A673 (cell line): ENCODE results near the gene MSI2. TPM values are rescaled to one million over a fixed set of nuclear protein-coding genes. Genes with fewer than 3 reads are reported as not detected.

ENCODE experiments used
- BruUV-seq: library from RNA; stranded (reverse); fragments of 400-500 nt; replicated peaks from 2 replicates; lab custom pipeline; 2021; lab: Mats Ljungman, UMichigan
- CTCF ChIA-PET: fragments of 300-600 bp; sonication (Branson Sonifier 250); formaldehyde crosslinking; loops from one replicate; lab custom pipeline; 2022; ENCODE audit warnings: antibody characterized with exemption; lab: Charles Lee
- POLR2A ChIA-PET: fragments of 300-600 bp; sonication (Branson Sonifier 250); formaldehyde crosslinking; loops from one replicate; lab custom pipeline; 2022; ENCODE audit warnings: antibody characterized with exemption; ENCODE audit not compliant: low non-redundant PET; lab: Charles Lee
- DNase-seq: peaks from one replicate; pipeline ENCODE4 v3.0.0-alpha.2; 2015; ENCODE audit warnings: low spot score
- H3K27ac ChIP-seq: fragments of 200-600 bp; sonication (generic); 2 replicates; pipeline ENCODE4 v1.5.1; 2016; ENCODE audit warnings: mixed run types, low read depth, mild to moderate bottlenecking, mixed read lengths, antibody characterized with exemption, low read length; ENCODE audit not compliant: poor library complexity, severe bottlenecking
- H3K27me3 ChIP-seq: fragments of 200-600 bp; sonication (generic); replicated peaks from 2 replicates; pipeline ENCODE4 v1.6.1; 2017; ENCODE audit warnings: mixed run types, low read depth, mild to moderate bottlenecking, mixed read lengths, antibody characterized with exemption, low read length; ENCODE audit not compliant: insufficient read depth, poor library complexity
- H3K36me3 ChIP-seq: fragments of 200-600 bp; sonication (generic); 2 replicates; pipeline ENCODE4 v1.6.1; 2016; ENCODE audit warnings: mixed run types, mild to moderate bottlenecking, mixed read lengths, antibody characterized with exemption, low read length; ENCODE audit not compliant: insufficient read depth, poor library complexity, severe bottlenecking
- H3K4me1 ChIP-seq: fragments of 200-600 bp; sonication (generic); 2 replicates; pipeline ENCODE4 v1.6.1; 2017; ENCODE audit warnings: mixed run types, mild to moderate bottlenecking, mixed read lengths, antibody characterized with exemption, low read length; ENCODE audit not compliant: insufficient read depth, poor library complexity, severe bottlenecking
- H3K4me3 ChIP-seq: fragments of 200-600 bp; sonication (generic); 2 replicates; pipeline ENCODE4 v1.5.1; 2016; ENCODE audit warnings: low read depth, mixed run types, mild to moderate bottlenecking, mixed read lengths, low read length; ENCODE audit not compliant: poor library complexity, severe bottlenecking
- H3K9me3 ChIP-seq: fragments of 200-600 bp; sonication (generic); 2 replicates; pipeline ENCODE4 v1.6.1; 2016; ENCODE audit warnings: mixed run types, low read depth, mild to moderate bottlenecking, mixed read lengths, antibody characterized with exemption, low read length; ENCODE audit not compliant: poor library complexity, severe bottlenecking
- EZH2 ChIP-seq: fragments of 200-600 bp; sonication (generic); IDR thresholded peaks from 2 replicates; pipeline ENCODE4 v1.6.1; 2017; ENCODE audit warnings: borderline replicate concordance, low read depth, mild to moderate bottlenecking, mixed read lengths, antibody characterized with exemption, low read length; ENCODE audit not compliant: poor library complexity, severe bottlenecking
- intact Hi-C: fragments of 100-400 bp; cut with micrococcal nuclease; formaldehyde crosslinking; loops from one replicate; pipeline ENCODE4 v1.10.0; 2022; ENCODE audit not compliant: unreplicated experiment
- total RNA-seq: library from RNA; stranded (reverse); gene quantifications from 2 replicates; pipeline ENCODE4 v1.2.3, GENCODE V29; 2021
- TF ChIP-seq, protein P1 (sequence below): fragments of 300-800, 200-600 bp; sonication (generic); conservative IDR thresholded peaks from 2 replicates; pipeline ENCODE4 v1.5.1; 2017; ENCODE audit warnings: low read depth, mild to moderate bottlenecking, antibody characterized with exemption, low read length, moderate library complexity, mixed read lengths

Gene MSI2
- total RNA-seq, 1 experiment from 2014 or later, result 108 TPM

GRCh38 chr17:57518587-57519581, 262.6 kb downstream of the MSI2 start:
- no peak for TF ChIP-seq EZH2
- TF ChIP-seq, protein P1, sequence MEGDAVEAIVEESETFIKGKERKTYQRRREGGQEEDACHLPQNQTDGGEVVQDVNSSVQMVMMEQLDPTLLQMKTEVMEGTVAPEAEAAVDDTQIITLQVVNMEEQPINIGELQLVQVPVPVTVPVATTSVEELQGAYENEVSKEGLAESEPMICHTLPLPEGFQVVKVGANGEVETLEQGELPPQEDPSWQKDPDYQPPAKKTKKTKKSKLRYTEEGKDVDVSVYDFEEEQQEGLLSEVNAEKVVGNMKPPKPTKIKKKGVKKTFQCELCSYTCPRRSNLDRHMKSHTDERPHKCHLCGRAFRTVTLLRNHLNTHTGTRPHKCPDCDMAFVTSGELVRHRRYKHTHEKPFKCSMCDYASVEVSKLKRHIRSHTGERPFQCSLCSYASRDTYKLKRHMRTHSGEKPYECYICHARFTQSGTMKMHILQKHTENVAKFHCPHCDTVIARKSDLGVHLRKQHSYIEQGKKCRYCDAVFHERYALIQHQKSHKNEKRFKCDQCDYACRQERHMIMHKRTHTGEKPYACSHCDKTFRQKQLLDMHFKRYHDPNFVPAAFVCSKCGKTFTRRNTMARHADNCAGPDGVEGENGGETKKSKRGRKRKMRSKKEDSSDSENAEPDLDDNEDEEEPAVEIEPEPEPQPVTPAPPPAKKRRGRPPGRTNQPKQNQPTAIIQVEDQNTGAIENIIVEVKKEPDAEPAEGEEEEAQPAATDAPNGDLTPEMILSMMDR, result no peak
- no peaks in the 10 kb centered on the region for H3K27me3 ChIP-seq
- H3K36me3 ChIP-seq, result no peaks in the 10 kb centered on the region
- no peak overlapping the region for H3K4me3 ChIP-seq
- no peaks in the 10 kb centered on the region for H3K9me3 ChIP-seq
- no peak overlapping the region for H3K27ac ChIP-seq
- DNase-seq, result no peak
- intact Hi-C loops, result loop anchor here (5.0 kb wide), 1 partner anchor 277 kb away; no protein-coding TSS in a partner anchor
- POLR2A ChIA-PET, result no interaction called here
- CTCF ChIA-PET, result no interaction called here
- no TSS peak for BruUV-seq
- H3K4me1 ChIP-seq, result peaks cover 35% of the 10 kb centered on the region

DNA sequence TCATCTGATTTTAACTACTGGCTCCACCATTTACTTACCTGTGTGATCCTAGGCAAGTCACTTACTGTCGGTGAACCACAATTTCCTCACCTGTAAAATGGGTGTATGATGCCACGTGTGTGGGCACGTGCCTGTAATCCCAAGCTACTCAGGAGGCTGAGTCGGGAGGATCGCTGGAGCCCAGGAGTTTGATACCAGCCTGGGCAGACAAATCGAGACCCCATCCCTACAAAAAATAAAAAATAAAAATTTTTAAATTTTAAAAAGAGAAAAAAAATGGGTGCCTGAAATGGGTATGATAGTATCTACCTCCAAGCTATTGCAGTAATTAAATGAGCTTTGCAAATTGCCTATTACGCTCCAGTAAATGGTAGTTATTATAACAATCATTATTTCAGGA, 263.5 kb downstream of the MSI2 start:
- no peaks in the 10 kb centered on the region for H3K9me3 ChIP-seq
- CTCF ChIA-PET, result no interaction called here
- intact Hi-C loops, result loop anchor here (5.0 kb wide), 1 partner anchor 277 kb away; no protein-coding TSS in a partner anchor
- no peak for DNase-seq
- H3K4me1 ChIP-seq, result peaks cover 44% of the 10 kb centered on the region
- no peak for TF ChIP-seq EZH2
- TF ChIP-seq, protein P1, result no peak
- H3K4me3 ChIP-seq, result no peak overlapping the region
- no peaks in the 10 kb centered on the region for H3K36me3 ChIP-seq
- H3K27me3 ChIP-seq, result no peaks in the 10 kb centered on the region
- BruUV-seq, result no TSS peak
- H3K27ac ChIP-seq, result no peak overlapping the region
- POLR2A ChIA-PET, result no interaction called here

DNA sequence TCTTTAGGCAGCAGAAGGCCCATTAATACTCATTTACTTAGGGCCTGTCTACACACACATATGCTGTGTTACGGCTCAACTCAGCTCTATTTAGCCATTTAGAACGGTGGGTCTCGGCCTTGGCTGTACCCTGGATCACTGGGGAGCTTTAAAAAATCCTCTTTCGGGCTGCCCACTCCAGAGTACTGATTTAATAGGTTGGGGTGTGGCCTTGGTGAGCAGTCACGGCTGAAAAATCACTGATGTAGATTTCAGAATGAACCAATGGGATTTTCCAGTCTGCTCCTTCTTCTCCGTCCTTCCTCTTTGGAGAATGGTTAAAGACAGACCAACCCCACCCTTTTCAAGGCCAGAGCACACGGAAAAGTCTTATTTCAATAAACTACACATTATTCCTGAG, 265.3 kb downstream of the MSI2 start:
- no TSS peak for BruUV-seq
- no peak for DNase-seq
- H3K4me1 ChIP-seq, result peaks cover 51% of the 10 kb centered on the region
- H3K4me3 ChIP-seq, result no peak overlapping the region
- intact Hi-C loops, result no loop called here
- H3K36me3 ChIP-seq, result no peaks in the 10 kb centered on the region
- no peak overlapping the region for H3K27ac ChIP-seq
- TF ChIP-seq, protein P1, result no peak
- no peak for TF ChIP-seq EZH2
- H3K27me3 ChIP-seq, result no peaks in the 10 kb centered on the region
- CTCF ChIA-PET, result no interaction called here
- no peaks in the 10 kb centered on the region for H3K9me3 ChIP-seq
- POLR2A ChIA-PET, result interaction anchor here (0.6 kb wide), 1 partner anchor 311 kb away, joined by 9 read pairs; no protein-coding TSS in a partner anchor
